Activated T-cell treated with anti-CD3 and anti-CD28 coated beads, Interleukin-2, amount 50 U/mL, for 72 hours (primary cell): Measurements from ENCODE around the gene CEP295NL. TPM values are rescaled to one million over a fixed set of nuclear protein-coding genes. Genes with fewer than 3 reads are reported as not detected.
"Not testable (repeated sequence)": the region's sequence is repeated elsewhere in the genome, so short reads cannot be mapped to it uniquely, and the experiment has no call there.

Experiments
- ATAC-seq, 2 donors: fragments of 150-1000 bp; cut with Tn5 transposase; replicated peaks in 1 of 2; 2 replicates each; pipeline ENCODE4 v1.10.0; 2021; ENCODE audit warnings: moderate library complexity in 2 of 2, mild to moderate bottlenecking in 1 of 2
- DNase-seq, 2 donors: peaks; one replicate each; pipeline ENCODE4 v3.0.0; 2021 to 2022; ENCODE audit warnings: mixed read lengths in 1 of 2
- H3K27ac Mint-ChIP-seq: one replicate; pipeline ENCODE4 v1.8.0; 2022; ENCODE audit warnings: mild to moderate bottlenecking, moderate library complexity, mixed read lengths
- H3K27me3 Mint-ChIP-seq: one replicate; pipeline ENCODE4 v1.8.0; 2022; ENCODE audit warnings: low read depth, mixed read lengths
- H3K36me3 Mint-ChIP-seq, 2 donors: one replicate each; pipeline ENCODE4 v1.8.0; 2022; ENCODE audit warnings: mixed read lengths in 2 of 2, mild to moderate bottlenecking in 1 of 2; ENCODE audit not compliant: insufficient read depth in 2 of 2
- H3K4me1 Mint-ChIP-seq: one replicate; pipeline ENCODE4 v1.8.0; 2022; ENCODE audit warnings: low read depth, mixed read lengths
- H3K4me3 Mint-ChIP-seq, 2 donors: one replicate each; pipeline ENCODE4 v1.8.0; 2022; ENCODE audit warnings: mild to moderate bottlenecking in 2 of 2, mixed read lengths in 2 of 2, moderate library complexity in 2 of 2
- H3K9me3 Mint-ChIP-seq, 2 donors: one replicate each; pipeline ENCODE4 v1.8.0; 2022; ENCODE audit warnings: mixed read lengths in 2 of 2
- total RNA-seq, 2 donors: library from RNA; stranded (reverse); gene quantifications; one replicate each; pipeline ENCODE4 v1.2.3, GENCODE V29; 2022

Gene CEP295NL
- total RNA-seq, result under 1 TPM; 0.12 to 0.19 TPM

- ATAC-seq (peak; percentile 74 to 86), DNase-seq (peak; percentile 44 to 55)
- H3K4me3 Mint-ChIP-seq, result peak within 1 kb of the TSS; percentile 46 to 64
- H3K4me1 Mint-ChIP-seq, result peaks cover 17% of the 10 kb centered on the region
- no peak within 1 kb of the TSS for H3K27ac Mint-ChIP-seq
- H3K36me3 Mint-ChIP-seq, result no peaks in the 10 kb centered on the region
- no peaks in the 10 kb centered on the region for H3K9me3 Mint-ChIP-seq
- no peaks in the 10 kb centered on the region for H3K27me3 Mint-ChIP-seq
Observed at GRCh38 chr17:78903101-78903779, at the start of gene CEP295NL. CEP295NL (minus strand) TSS chr17:78903201; CDS start chr17:78901828, 1,373 bp downstream.

- Mint-ChIP-seq H3K36me3 (peaks cover 8 to 10% of the 10 kb centered on the region in 2 donors), H3K4me3 (no peak overlapping the region)
Observed at GRCh38 chr17:78952706-78953105, 49.7 kb upstream of the CEP295NL start.

GRCh38 chr17:78951967-78952551 lies 49.1 kb upstream of the CEP295NL start:
- no peak overlapping the region for H3K4me3 Mint-ChIP-seq
- ATAC-seq, result no peak
- peaks cover 8 to 10% of the 10 kb centered on the region in 2 donors for H3K36me3 Mint-ChIP-seq
- peaks cover 9% of the 10 kb centered on the region for H3K4me1 Mint-ChIP-seq
- H3K27ac Mint-ChIP-seq, result no peak overlapping the region
- DNase-seq, result no peak
- no peaks in the 10 kb centered on the region for H3K27me3 Mint-ChIP-seq
- H3K9me3 Mint-ChIP-seq, result peaks cover 1 to 8% of the 10 kb centered on the region in 2 donors

More at GRCh38 chr17:78952706-78953105, 49.7 kb upstream of the CEP295NL start:
- DNase-seq (no peak), ATAC-seq (no peak)
- H3K27ac Mint-ChIP-seq, result no peak overlapping the region
- peaks cover 9% of the 10 kb centered on the region for H3K4me1 Mint-ChIP-seq
- H3K9me3 Mint-ChIP-seq, result peaks cover 1 to 8% of the 10 kb centered on the region in 2 donors
- H3K27me3 Mint-ChIP-seq, result no peaks in the 10 kb centered on the region

GRCh38 chr17:78950870-78951269 lies 47.9 kb upstream of the CEP295NL start:
- Mint-ChIP-seq H3K27me3 (no peaks in the 10 kb centered on the region), H3K9me3 (peaks cover 1 to 8% of the 10 kb centered on the region in 2 donors), H3K36me3 (peaks cover 8 to 10% of the 10 kb centered on the region in 2 donors), H3K4me3 (no peak overlapping the region), H3K27ac (no peak overlapping the region), H3K4me1 (peaks cover 9% of the 10 kb centered on the region)
- ATAC-seq, result no peak
- no peak for DNase-seq

- Mint-ChIP-seq H3K9me3 (peaks cover 1 to 8% of the 10 kb centered on the region in 2 donors), H3K27ac (no peak overlapping the region), H3K36me3 (peaks cover 8 to 10% of the 10 kb centered on the region in 2 donors), H3K4me3 (no peak overlapping the region), H3K27me3 (no peaks in the 10 kb centered on the region), H3K4me1 (no peaks in the 10 kb centered on the region)
- peak in 1 of 2 donors; percentile 28 for ATAC-seq
- no peak for DNase-seq
Observed at GRCh38 chr17:78947235-78948149, 44.5 kb upstream of the CEP295NL start.

- no peak overlapping the region for H3K4me3 Mint-ChIP-seq
- H3K9me3 Mint-ChIP-seq, result peaks cover 1 to 8% of the 10 kb centered on the region in 2 donors
- no peaks in the 10 kb centered on the region for H3K4me1 Mint-ChIP-seq
- DNase-seq (no peak), ATAC-seq (no peak)
- H3K36me3 Mint-ChIP-seq, result peaks cover 8 to 10% of the 10 kb centered on the region in 2 donors
- H3K27ac Mint-ChIP-seq, result no peak overlapping the region
- H3K27me3 Mint-ChIP-seq, result no peaks in the 10 kb centered on the region
Observed at GRCh38 chr17:78946631-78947030, 43.6 kb upstream of the CEP295NL start.

GRCh38 chr17:78946131-78946530 lies 43.1 kb upstream of the CEP295NL start:
- ATAC-seq (no peak), DNase-seq (no peak)
- no peak overlapping the region for H3K4me3 Mint-ChIP-seq
- no peaks in the 10 kb centered on the region for H3K4me1 Mint-ChIP-seq
- H3K9me3 Mint-ChIP-seq, result peaks cover 1 to 7% of the 10 kb centered on the region in 2 donors
- no peak overlapping the region for H3K27ac Mint-ChIP-seq
- H3K27me3 Mint-ChIP-seq, result no peaks in the 10 kb centered on the region
- peaks cover 4 to 6% of the 10 kb centered on the region in 2 donors for H3K36me3 Mint-ChIP-seq

- not testable (repeated sequence) for H3K36me3 Mint-ChIP-seq, H3K27me3 Mint-ChIP-seq, H3K27ac Mint-ChIP-seq, DNase-seq, H3K4me1 Mint-ChIP-seq, H3K4me3 Mint-ChIP-seq, ATAC-seq, H3K9me3 Mint-ChIP-seq
Observed at GRCh38 chr17:78945455-78945854, 42.5 kb upstream of the CEP295NL start.

- no peak for DNase-seq
- H3K4me3 Mint-ChIP-seq, result no peak overlapping the region
- no peaks in the 10 kb centered on the region for H3K4me1 Mint-ChIP-seq
- peaks cover 1 to 3% of the 10 kb centered on the region in 2 donors for H3K36me3 Mint-ChIP-seq
- no peaks in the 10 kb centered on the region for H3K9me3 Mint-ChIP-seq
- no peak overlapping the region for H3K27ac Mint-ChIP-seq
- no peaks in the 10 kb centered on the region for H3K27me3 Mint-ChIP-seq
- no peak for ATAC-seq
Observed at GRCh38 chr17:78944956-78945355, 42.0 kb upstream of the CEP295NL start.

GRCh38 chr17:78944026-78944425 lies 41.0 kb upstream of the CEP295NL start:
- no peaks in the 10 kb centered on the region for H3K9me3 Mint-ChIP-seq
- H3K27ac Mint-ChIP-seq, result no peak overlapping the region
- H3K36me3 Mint-ChIP-seq, result no peaks in the 10 kb centered on the region
- ATAC-seq (no peak), DNase-seq (no peak)
- no peak overlapping the region for H3K4me3 Mint-ChIP-seq
- H3K27me3 Mint-ChIP-seq, result no peaks in the 10 kb centered on the region
- no peaks in the 10 kb centered on the region for H3K4me1 Mint-ChIP-seq

- H3K9me3 Mint-ChIP-seq, result no peaks in the 10 kb centered on the region
- H3K27me3 Mint-ChIP-seq, result no peaks in the 10 kb centered on the region
- no peak for ATAC-seq
- no peaks in the 10 kb centered on the region for H3K36me3 Mint-ChIP-seq
- H3K27ac Mint-ChIP-seq, result no peak overlapping the region
- H3K4me1 Mint-ChIP-seq, result no peaks in the 10 kb centered on the region
- H3K4me3 Mint-ChIP-seq, result no peak overlapping the region
- DNase-seq, result no peak
Observed at GRCh38 chr17:78940708-78941107, 37.7 kb upstream of the CEP295NL start.

GRCh38 chr17:78940258-78940657 lies 37.3 kb upstream of the CEP295NL start:
- DNase-seq, result no peak
- no peak for ATAC-seq
- Mint-ChIP-seq H3K36me3 (no peaks in the 10 kb centered on the region), H3K4me3 (no peak overlapping the region), H3K27me3 (no peaks in the 10 kb centered on the region), H3K4me1 (no peaks in the 10 kb centered on the region), H3K27ac (no peak overlapping the region), H3K9me3 (no peaks in the 10 kb centered on the region)

GRCh38 chr17:78939615-78940014 lies 36.6 kb upstream of the CEP295NL start:
- Mint-ChIP-seq H3K27me3 (no peaks in the 10 kb centered on the region), H3K4me3 (no peak overlapping the region), H3K9me3 (no peaks in the 10 kb centered on the region), H3K36me3 (no peaks in the 10 kb centered on the region), H3K27ac (no peak overlapping the region), H3K4me1 (no peaks in the 10 kb centered on the region)
- no peak for DNase-seq
- ATAC-seq, result no peak
